Natural killer cell (primary cell): ENCODE measurements around the gene PTBP2. TPM values are rescaled to one million over a fixed set of nuclear protein-coding genes. Genes with fewer than 3 reads are reported as not detected.

Experiments used
- ATAC-seq, 3 donors: fragments of 150-1000 bp in 2 of 3; fragments of 200-7000 bp in 1 of 3; cut with Tn5 transposase; 1 replicate in 1 of 3; 2 replicates in 2 of 3; pipeline ENCODE4 v1.10.0; 2021; ENCODE audit warnings: mild to moderate bottlenecking in 2 of 3, moderate library complexity in 2 of 3
- DNase-seq, 2 donors: peaks; one replicate each; pipeline versions ENCODE4 v3.0.0 to v3.0.0-alpha.2; 2013 to 2021; ENCODE audit warnings: mixed read lengths in 1 of 2
- H3K27ac ChIP-seq: one replicate; pipeline ENCODE4 v1.5.1; 2013; ENCODE audit warnings: mild to moderate bottlenecking, low read length
- H3K27me3 ChIP-seq: one replicate; pipeline ENCODE4 v1.6.1; 2013; ENCODE audit warnings: low read length; ENCODE audit not compliant: control insufficient read depth, insufficient read depth
- H3K36me3 ChIP-seq: one replicate; pipeline ENCODE4 v1.6.1; 2013; ENCODE audit warnings: low read length; ENCODE audit not compliant: control insufficient read depth, insufficient read depth
- H3K4me1 ChIP-seq: one replicate; pipeline ENCODE4 v1.6.1; 2013; ENCODE audit warnings: low read length; ENCODE audit not compliant: control insufficient read depth, insufficient read depth
- H3K4me3 ChIP-seq: one replicate; pipeline ENCODE4 v1.5.1; 2013; ENCODE audit warnings: low read length
- H3K9me3 ChIP-seq: one replicate; pipeline ENCODE4 v1.6.1; 2013; ENCODE audit warnings: low read length; ENCODE audit not compliant: control insufficient read depth, insufficient read depth
- H3K27ac Mint-ChIP-seq, 2 donors: one replicate each; pipeline ENCODE4 v1.8.0; 2022; ENCODE audit warnings: mild to moderate bottlenecking in 2 of 2, mixed read lengths in 2 of 2, moderate library complexity in 1 of 2
- H3K27me3 Mint-ChIP-seq, 2 donors: one replicate each; pipeline ENCODE4 v1.8.0; 2022; ENCODE audit warnings: low read depth in 2 of 2, mixed read lengths in 2 of 2
- H3K36me3 Mint-ChIP-seq: one replicate; pipeline ENCODE4 v1.8.0; 2022; ENCODE audit warnings: mixed read lengths
- H3K4me1 Mint-ChIP-seq, 2 donors: one replicate each; pipeline ENCODE4 v1.8.0; 2022; ENCODE audit warnings: mixed read lengths in 2 of 2
- H3K4me3 Mint-ChIP-seq: one replicate; pipeline ENCODE4 v1.8.0; 2022; ENCODE audit warnings: mild to moderate bottlenecking, moderate library complexity, mixed read lengths
- H3K9me3 Mint-ChIP-seq, 2 donors: one replicate each; pipeline ENCODE4 v1.8.0; 2022; ENCODE audit warnings: mixed read lengths in 2 of 2
- WGBS: methylation state at CpG from one replicate; pipeline ENCODE4 v1.1.7; 2013; ENCODE audit warnings: missing lambda C conversion rate; ENCODE audit not compliant: insufficient coverage; 5-methylcytosine and 5-hydroxymethylcytosine counted together
- intact Hi-C: fragments of 100-400 bp; cut with micrococcal nuclease; formaldehyde crosslinking; loops from one replicate; pipeline ENCODE4 v1.14.2; 2022
- total RNA-seq, 4 donors: library from RNA; stranded (reverse); fragments of 120-200 nt in 1 of 4; gene quantifications; one replicate each; pipeline versions ENCODE4 v1.2.3 to v1.2.4, GENCODE V29; 2013 to 2022
- TF ChIP-seq, protein P1 (sequence below): fragments of 200-600 bp; IDR thresholded peaks from one replicate; pipeline ENCODE4 v1.8.0; 2022; ENCODE audit warnings: antibody characterized with exemption

The PTBP2 gene, protein sequence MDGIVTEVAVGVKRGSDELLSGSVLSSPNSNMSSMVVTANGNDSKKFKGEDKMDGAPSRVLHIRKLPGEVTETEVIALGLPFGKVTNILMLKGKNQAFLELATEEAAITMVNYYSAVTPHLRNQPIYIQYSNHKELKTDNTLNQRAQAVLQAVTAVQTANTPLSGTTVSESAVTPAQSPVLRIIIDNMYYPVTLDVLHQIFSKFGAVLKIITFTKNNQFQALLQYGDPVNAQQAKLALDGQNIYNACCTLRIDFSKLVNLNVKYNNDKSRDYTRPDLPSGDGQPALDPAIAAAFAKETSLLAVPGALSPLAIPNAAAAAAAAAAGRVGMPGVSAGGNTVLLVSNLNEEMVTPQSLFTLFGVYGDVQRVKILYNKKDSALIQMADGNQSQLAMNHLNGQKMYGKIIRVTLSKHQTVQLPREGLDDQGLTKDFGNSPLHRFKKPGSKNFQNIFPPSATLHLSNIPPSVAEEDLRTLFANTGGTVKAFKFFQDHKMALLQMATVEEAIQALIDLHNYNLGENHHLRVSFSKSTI
- total RNA-seq, result 10 to 100 TPM; 29.1 to 33.2 (median 33.1) TPM
- total RNA-seq (2013), result 38.3 TPM

DNA sequence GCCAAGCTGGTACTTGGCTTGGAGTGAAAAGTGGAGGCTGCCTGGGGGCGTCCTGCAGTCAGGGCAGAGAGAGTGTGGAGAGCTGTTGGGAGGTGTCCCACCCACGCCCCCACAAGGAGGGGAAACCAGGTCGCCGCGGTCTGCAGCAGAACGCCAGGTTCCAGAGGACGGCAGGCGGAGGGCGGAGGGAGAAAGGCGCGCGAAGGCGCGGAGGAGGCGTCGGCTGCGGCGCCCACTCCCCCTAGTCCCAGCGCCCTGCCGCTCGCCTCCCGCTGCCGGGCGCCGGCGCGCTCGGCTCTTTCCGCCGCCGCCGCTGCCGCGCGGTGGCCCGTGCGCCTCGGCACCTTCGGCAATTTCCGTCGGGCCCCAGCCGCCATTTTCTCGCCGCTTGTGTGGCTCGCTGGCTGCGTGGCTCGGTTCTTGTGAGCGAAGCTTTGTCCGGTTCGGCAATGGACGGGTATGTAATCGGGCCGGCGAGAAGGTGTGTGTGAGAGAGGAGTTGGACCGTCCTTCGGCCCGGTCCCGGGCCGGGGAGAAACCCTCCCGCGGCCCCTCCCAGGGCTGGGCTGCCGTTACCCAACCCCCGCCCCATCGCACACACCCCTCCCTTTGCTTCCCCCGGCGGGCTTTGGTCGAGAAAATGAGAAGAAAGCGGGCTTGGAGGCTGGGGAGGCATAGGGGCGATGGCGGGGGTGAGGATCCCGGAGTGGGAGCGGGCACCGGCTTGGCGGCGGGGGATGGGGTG is at the start of gene PTBP2:
PTBP2 (plus strand) TSS at position 369 of the 745 bp plus-strand sequence; CDS start at position 450, 81 bp downstream.
- peaks cover 0 to 9% of the 10 kb centered on the region in 2 donors for H3K27me3 Mint-ChIP-seq
- Histone ChIP-seq H3K9me3 (no peaks in the 10 kb centered on the region), H3K27ac (peak within 1 kb of the TSS; percentile 82), H3K4me3 (peak within 1 kb of the TSS; percentile 85), H3K4me1 (peaks cover 5% of the 10 kb centered on the region), H3K36me3 (no peaks in the 10 kb centered on the region), H3K27me3 (no peaks in the 10 kb centered on the region)
- 0% methylated on average over 61 of the region's 75 CpGs for WGBS
- ATAC-seq (peak; percentile 88 to 95 (median 90)), DNase-seq (peak; percentile 81 to 90)
- intact Hi-C loops, result no loop called here
- no peaks in the 10 kb centered on the region for H3K9me3 Mint-ChIP-seq
- TF ChIP-seq, protein P1, sequence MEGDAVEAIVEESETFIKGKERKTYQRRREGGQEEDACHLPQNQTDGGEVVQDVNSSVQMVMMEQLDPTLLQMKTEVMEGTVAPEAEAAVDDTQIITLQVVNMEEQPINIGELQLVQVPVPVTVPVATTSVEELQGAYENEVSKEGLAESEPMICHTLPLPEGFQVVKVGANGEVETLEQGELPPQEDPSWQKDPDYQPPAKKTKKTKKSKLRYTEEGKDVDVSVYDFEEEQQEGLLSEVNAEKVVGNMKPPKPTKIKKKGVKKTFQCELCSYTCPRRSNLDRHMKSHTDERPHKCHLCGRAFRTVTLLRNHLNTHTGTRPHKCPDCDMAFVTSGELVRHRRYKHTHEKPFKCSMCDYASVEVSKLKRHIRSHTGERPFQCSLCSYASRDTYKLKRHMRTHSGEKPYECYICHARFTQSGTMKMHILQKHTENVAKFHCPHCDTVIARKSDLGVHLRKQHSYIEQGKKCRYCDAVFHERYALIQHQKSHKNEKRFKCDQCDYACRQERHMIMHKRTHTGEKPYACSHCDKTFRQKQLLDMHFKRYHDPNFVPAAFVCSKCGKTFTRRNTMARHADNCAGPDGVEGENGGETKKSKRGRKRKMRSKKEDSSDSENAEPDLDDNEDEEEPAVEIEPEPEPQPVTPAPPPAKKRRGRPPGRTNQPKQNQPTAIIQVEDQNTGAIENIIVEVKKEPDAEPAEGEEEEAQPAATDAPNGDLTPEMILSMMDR, result no peak
- peaks cover 19 to 26% of the 10 kb centered on the region in 2 donors for H3K4me1 Mint-ChIP-seq
- peak within 1 kb of the TSS; percentile 89 to 91 for H3K27ac Mint-ChIP-seq
- H3K4me3 Mint-ChIP-seq, result peak within 1 kb of the TSS; percentile 98
- H3K36me3 Mint-ChIP-seq, result no peaks in the 10 kb centered on the region

DNA sequence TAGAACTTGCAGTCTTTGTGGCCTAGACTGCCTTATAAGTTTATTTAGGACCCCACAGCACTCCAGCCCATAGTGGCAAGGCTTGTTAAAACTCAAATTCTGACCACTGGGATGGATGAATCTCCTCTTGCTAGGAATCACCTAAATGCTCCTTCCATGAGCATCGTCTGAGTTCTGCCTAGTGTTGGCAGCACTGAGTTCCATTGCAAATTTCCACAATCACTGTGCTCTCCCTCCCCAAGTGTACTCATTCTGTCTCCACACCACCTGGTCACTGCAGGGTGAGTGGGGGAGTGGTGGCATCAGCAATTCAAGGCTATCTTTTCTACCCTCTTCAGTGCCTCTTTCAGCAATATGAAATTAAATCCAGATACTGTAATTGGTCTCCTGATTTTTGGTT is 46.7 kb upstream of the PTBP2 start:
- no peak overlapping the region for H3K4me3 ChIP-seq
- Mint-ChIP-seq H3K27me3 (peaks cover 0 to 2% of the 10 kb centered on the region in 2 donors), H3K4me1 (no peaks in the 10 kb centered on the region), H3K9me3 (peaks cover 11 to 16% of the 10 kb centered on the region in 2 donors), H3K4me3 (no peak overlapping the region), H3K36me3 (peaks cover 10% of the 10 kb centered on the region), H3K27ac (no peak overlapping the region)
- peaks cover 2% of the 10 kb centered on the region for H3K9me3 ChIP-seq
- H3K27ac ChIP-seq, result no peak overlapping the region
- 43% methylated on average over 1 of the region's 1 CpG for WGBS
- intact Hi-C loops, result no loop called here
- DNase-seq, result no peak
- no peaks in the 10 kb centered on the region for H3K36me3 ChIP-seq
- ATAC-seq, result no peak
- H3K27me3 ChIP-seq, result no peaks in the 10 kb centered on the region
- TF ChIP-seq, protein P1, result no peak
- H3K4me1 ChIP-seq, result no peaks in the 10 kb centered on the region

DNA sequence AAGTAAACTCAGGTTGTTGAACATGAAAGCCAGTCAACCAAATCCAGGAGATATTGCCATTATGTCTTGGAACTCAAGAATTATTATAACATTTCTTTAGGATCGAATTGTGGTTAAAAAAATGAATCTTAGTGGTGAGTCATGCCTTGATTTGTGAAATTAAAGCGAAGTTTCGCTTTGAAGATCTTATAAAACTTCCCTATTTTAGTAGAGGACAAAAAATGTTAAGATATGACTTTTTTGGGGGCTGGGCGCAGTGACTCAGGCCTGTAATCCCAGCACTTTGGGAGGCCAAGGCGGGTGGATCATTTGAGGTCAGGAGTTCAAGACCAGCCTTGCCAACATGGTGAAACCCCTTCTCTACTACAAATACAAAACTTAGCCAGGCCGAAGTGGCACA is 39.5 kb upstream of the PTBP2 start:
- no peak for ATAC-seq
- H3K4me1 ChIP-seq, result no peaks in the 10 kb centered on the region
- no peak overlapping the region for H3K4me3 Mint-ChIP-seq
- DNase-seq, result no peak
- H3K9me3 ChIP-seq, result no peaks in the 10 kb centered on the region
- H3K36me3 Mint-ChIP-seq, result no peaks in the 10 kb centered on the region
- no peak overlapping the region for H3K27ac Mint-ChIP-seq
- no peaks in the 10 kb centered on the region for H3K36me3 ChIP-seq
- peaks cover 2 to 3% of the 10 kb centered on the region in 2 donors for H3K9me3 Mint-ChIP-seq
- intact Hi-C loops, result no loop called here
- H3K4me1 Mint-ChIP-seq, result no peaks in the 10 kb centered on the region
- no peak overlapping the region for H3K4me3 ChIP-seq
- peaks cover 0 to 12% of the 10 kb centered on the region in 2 donors for H3K27me3 Mint-ChIP-seq
- H3K27me3 ChIP-seq, result no peaks in the 10 kb centered on the region
- no peak overlapping the region for H3K27ac ChIP-seq
- 100% methylated on average over 2 of the region's 6 CpGs for WGBS
- TF ChIP-seq, protein P1, result no peak
